ENCODE results near the gene ETS1.

ETS1 gene

DNA sequence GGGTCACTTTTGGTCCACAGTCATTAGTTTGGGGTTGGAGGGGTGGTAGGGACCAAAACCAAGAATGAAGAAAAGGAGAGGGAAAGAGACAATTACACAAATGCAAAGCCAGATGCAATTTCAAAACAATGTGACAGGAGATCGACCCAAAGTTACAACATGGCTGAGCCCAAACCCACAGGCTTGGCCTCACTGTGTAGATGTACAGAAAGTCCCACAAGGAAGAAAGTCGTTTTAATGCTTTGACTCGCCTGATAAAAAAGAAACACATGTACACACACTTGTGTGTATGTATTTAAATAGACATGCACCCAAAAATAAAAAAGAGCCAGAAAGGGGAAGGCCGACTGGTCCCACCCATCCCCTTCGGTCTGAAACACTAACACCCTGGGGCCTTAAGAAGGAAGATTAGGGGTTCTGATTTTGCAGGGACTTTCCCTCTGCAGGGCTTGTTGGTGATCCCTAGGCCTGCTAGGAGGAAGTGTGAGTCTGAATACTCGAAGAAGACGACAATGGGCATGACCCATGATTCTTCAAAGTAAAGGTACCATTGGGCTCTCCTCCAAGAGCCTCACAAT, 104.1 kb downstream of the ETS1 start:
- H3K9me3 ChIP-seq (replicated peaks; ENCODE audit: insufficient read depth, low read length) = no peaks in the 10 kb centered on the region
- no peak overlapping the region for H3K4me3 ChIP-seq (ENCODE audit: low read length)
- H3K79me2 ChIP-seq (ENCODE audit: low read length) = no peaks in the 10 kb centered on the region
- H3K4me1 ChIP-seq (ENCODE audit: low read length) = no peaks in the 10 kb centered on the region
- H3K36me3 ChIP-seq (replicated peaks; ENCODE audit: insufficient read depth, low read length) = peaks cover 25% of the 10 kb centered on the region; the same call in 1 of the 2 replicates
- TF ChIP-seq EZH2 (optimal IDR thresholded peaks at IDR 0.05; ENCODE audit: low read depth, low read length) (no peak), EZH2phosphoT487 (IDR thresholded peaks at IDR 0.05; ENCODE audit: low read length) (no peak)
- H4K20me1 ChIP-seq (ENCODE audit: insufficient read depth, low read length) = no peaks in the 10 kb centered on the region
- no peaks in the 10 kb centered on the region for H3F3A ChIP-seq (ENCODE audit: insufficient read depth, low read length)
- H3K9ac ChIP-seq (ENCODE audit: low read length) = no peak overlapping the region
- no peak overlapping the region for H3K27ac ChIP-seq (ENCODE audit: low read length)
- no peaks in the 10 kb centered on the region for H3K9me2 ChIP-seq (replicated peaks; ENCODE audit: insufficient read depth, low read length)
- no peak overlapping the region for H3K4me2 ChIP-seq (ENCODE audit: low read depth, low read length)
- H2AFZ ChIP-seq (ENCODE audit: low read length) = no peak overlapping the region
- no peak for DNase-seq
- H3K27me3 ChIP-seq (replicated peaks; ENCODE audit: insufficient read depth, low read length) = no peaks in the 10 kb centered on the region

DNA sequence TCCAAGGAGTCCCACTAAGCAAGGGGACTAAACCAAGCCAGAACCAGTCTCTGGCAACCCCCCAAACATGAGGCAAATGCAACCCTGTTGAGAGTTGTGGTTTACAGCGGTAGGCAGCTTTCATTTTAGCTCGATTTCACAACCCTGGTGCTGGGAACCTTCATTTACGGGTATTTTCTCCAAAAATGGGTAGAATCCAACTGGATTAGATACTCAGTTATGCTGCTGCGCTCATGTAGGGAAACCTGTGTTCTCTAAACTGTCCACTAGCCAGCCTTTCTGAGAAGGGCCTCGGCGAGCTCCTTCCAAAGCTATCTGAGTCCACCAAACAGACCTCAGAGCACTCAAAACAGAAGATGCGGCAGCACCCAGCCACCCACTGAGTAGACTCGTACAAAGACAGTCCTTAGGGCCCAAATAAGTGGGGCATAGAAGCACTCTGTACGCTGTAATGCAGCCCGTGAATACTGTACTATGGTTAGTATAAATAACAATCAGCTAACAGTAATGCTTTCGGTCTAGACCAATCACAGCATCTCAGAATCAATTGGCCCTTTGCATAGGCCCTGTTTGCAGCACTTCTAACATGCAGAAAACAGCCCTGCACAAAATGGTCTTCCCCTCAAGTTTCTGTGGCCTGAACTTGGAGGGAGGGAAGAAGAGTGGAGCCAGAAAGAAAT, 104.7 kb downstream of the ETS1 start:
- Histone ChIP-seq H2AFZ (ENCODE audit: low read length) (no peak overlapping the region), H3K27me3 (replicated peaks; ENCODE audit: insufficient read depth, low read length) (no peaks in the 10 kb centered on the region), H3K4me3 (ENCODE audit: low read length) (no peak overlapping the region), H3K4me2 (ENCODE audit: low read depth, low read length) (no peak overlapping the region), H3K9me3 (replicated peaks; ENCODE audit: insufficient read depth, low read length) (no peaks in the 10 kb centered on the region), H4K20me1 (ENCODE audit: insufficient read depth, low read length) (no peaks in the 10 kb centered on the region), H3K9me2 (replicated peaks; ENCODE audit: insufficient read depth, low read length) (no peaks in the 10 kb centered on the region), H3K4me1 (ENCODE audit: low read length) (no peaks in the 10 kb centered on the region), H3K36me3 (replicated peaks; ENCODE audit: insufficient read depth, low read length) (peaks cover 18% of the 10 kb centered on the region; the same call in 1 of the 2 replicates), H3K9ac (ENCODE audit: low read length) (no peak overlapping the region), H3K27ac (ENCODE audit: low read length) (no peak overlapping the region), H3F3A (ENCODE audit: insufficient read depth, low read length) (no peaks in the 10 kb centered on the region), H3K79me2 (ENCODE audit: low read length) (no peaks in the 10 kb centered on the region)
- TF ChIP-seq EZH2phosphoT487 (IDR thresholded peaks at IDR 0.05; ENCODE audit: low read length) (no peak), EZH2 (optimal IDR thresholded peaks at IDR 0.05; ENCODE audit: low read depth, low read length) (no peak)
- TF ChIP-seq, protein P1, sequence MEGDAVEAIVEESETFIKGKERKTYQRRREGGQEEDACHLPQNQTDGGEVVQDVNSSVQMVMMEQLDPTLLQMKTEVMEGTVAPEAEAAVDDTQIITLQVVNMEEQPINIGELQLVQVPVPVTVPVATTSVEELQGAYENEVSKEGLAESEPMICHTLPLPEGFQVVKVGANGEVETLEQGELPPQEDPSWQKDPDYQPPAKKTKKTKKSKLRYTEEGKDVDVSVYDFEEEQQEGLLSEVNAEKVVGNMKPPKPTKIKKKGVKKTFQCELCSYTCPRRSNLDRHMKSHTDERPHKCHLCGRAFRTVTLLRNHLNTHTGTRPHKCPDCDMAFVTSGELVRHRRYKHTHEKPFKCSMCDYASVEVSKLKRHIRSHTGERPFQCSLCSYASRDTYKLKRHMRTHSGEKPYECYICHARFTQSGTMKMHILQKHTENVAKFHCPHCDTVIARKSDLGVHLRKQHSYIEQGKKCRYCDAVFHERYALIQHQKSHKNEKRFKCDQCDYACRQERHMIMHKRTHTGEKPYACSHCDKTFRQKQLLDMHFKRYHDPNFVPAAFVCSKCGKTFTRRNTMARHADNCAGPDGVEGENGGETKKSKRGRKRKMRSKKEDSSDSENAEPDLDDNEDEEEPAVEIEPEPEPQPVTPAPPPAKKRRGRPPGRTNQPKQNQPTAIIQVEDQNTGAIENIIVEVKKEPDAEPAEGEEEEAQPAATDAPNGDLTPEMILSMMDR (IDR thresholded peaks at IDR 0.05; ENCODE audit: low read length) = no peak
- no peak for DNase-seq

GRCh38 chr11:128482092-128482491, 105.3 kb downstream of the ETS1 start:
- Histone ChIP-seq H3K4me1 (ENCODE audit: low read length) (no peaks in the 10 kb centered on the region), H3K9ac (ENCODE audit: low read length) (no peak overlapping the region), H3K4me2 (ENCODE audit: low read depth, low read length) (no peak overlapping the region)

More at GRCh38 chr11:128482092-128482491, 105.3 kb downstream of the ETS1 start:
- Histone ChIP-seq H4K20me1 (ENCODE audit: insufficient read depth, low read length) (no peaks in the 10 kb centered on the region), H3K9me3 (replicated peaks; ENCODE audit: insufficient read depth, low read length) (no peaks in the 10 kb centered on the region), H3K36me3 (replicated peaks; ENCODE audit: insufficient read depth, low read length) (peaks cover 21% of the 10 kb centered on the region; the same call in 1 of the 2 replicates), H3K27ac (ENCODE audit: low read length) (no peak overlapping the region), H3K4me3 (ENCODE audit: low read length) (no peak overlapping the region), H2AFZ (ENCODE audit: low read length) (no peak overlapping the region), H3K79me2 (ENCODE audit: low read length) (no peaks in the 10 kb centered on the region), H3K27me3 (replicated peaks; ENCODE audit: insufficient read depth, low read length) (no peaks in the 10 kb centered on the region), H3K9me2 (replicated peaks; ENCODE audit: insufficient read depth, low read length) (no peaks in the 10 kb centered on the region), H3F3A (ENCODE audit: insufficient read depth, low read length) (no peaks in the 10 kb centered on the region)
- no peak for DNase-seq
- TF ChIP-seq, protein P1 (IDR thresholded peaks at IDR 0.05; ENCODE audit: low read length) = no peak

Measured in MM.1S (cell line).